GM12873 (cell line): ENCODE measurements around the gene TSPAN4.

Experiments used
- CTCF ChIP-seq: IDR thresholded peaks from 2 replicates; pipeline ENCODE4 v1.5.1; 2012; ENCODE audit warnings: low read depth, mild to moderate bottlenecking, moderate library complexity, low read length, control low read depth; ENCODE audit not compliant: insufficient read depth; ENCODE audit errors: missing control alignments

The TSPAN4 gene

GRCh38 chr11:863910-864827 is 21.5 kb downstream of the TSPAN4 start:
- no peak for TF ChIP-seq CTCF

DNA sequence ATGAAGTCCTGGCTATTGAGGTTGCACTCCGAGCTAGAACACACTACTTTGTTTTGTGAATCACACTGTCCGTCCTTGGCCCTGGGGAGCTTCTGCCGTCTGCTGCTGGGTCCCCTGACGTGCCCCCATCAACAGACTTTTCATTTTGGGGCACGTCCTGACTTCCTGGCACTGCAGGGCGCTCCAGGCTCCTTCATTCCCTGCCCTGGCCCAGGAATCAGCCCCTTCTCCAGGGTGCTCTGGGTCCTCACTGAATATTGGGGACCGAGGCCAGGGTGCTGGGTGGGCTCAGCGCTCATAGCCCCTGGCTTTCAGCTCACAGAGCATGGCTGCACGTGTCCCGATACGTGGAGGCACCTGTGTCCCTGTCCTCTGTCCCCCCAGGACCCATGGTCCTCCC is 22.2 kb downstream of the TSPAN4 start:
- TF ChIP-seq CTCF: no peak

DNA sequence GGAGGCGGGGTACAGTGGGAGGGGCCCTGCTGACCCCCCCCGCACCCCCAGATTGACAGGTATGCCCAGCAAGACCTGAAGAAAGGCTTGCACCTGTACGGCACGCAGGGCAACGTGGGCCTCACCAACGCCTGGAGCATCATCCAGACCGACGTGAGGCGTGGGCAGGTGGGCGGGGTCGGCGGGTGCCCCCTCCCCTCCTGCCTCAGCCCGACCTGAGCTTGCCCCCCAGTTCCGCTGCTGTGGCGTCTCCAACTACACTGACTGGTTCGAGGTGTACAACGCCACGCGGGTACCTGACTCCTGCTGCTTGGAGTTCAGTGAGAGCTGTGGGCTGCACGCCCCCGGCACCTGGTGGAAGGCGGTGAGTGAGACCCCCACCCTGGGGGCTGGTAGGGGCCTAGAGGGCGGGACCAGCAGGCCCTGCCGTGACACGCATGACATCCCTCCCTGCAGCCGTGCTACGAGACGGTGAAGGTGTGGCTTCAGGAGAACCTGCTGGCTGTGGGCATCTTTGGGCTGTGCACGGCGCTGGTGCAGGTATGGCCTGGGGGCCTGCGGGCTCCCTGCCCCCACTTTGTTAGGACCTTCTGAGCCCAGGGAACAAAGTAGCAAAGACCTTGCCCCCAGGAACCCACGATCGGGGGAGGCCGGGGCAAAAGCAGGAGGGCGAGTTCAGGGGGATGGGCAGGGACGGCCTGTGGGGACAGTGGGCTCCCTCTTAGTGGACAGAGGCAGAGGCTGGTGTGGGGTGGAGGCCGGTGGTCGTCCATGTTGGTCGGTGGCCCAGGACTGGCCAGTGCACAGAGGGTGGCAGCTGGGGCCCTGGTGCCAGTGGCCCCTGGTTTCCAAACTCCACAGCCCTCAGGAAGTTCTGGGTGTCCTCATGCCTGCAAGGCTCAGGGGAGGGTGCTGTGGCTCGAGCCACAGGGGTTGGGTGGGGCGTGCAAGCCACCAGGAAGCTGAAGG is 23.1 kb downstream of the TSPAN4 start:
- no peak for TF ChIP-seq CTCF

GRCh38 chr11:866481-866880 is 23.8 kb downstream of the TSPAN4 start:
- no peak for TF ChIP-seq CTCF

- TF ChIP-seq CTCF: no peak
Observed at GRCh38 chr11:867856-868358, 25.3 kb downstream of the TSPAN4 start.

DNA sequence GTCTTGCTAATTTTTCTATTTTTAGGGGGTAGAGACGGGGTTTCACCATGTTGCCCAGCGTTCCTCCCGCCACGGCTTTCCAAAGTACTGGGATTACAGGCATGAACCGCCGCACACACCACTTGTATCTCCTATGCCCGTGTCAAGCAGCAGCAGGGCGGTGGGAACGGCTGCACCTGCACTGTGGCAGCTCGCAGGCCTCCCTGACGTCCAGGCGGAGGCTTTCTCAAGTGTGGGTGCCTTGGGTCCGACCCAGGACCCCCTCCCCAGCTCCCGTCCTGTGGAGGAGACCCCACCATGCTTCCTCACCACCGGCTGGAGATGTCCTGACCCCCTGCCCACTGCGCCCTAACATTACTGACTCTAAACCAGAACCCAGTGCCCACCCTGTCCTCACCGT is 25.7 kb downstream of the TSPAN4 start:
- TF ChIP-seq CTCF: no peak

GRCh38 chr11:868802-869201 is 26.1 kb downstream of the TSPAN4 start:
- no peak for TF ChIP-seq CTCF
